ENCODE results near the gene ACIN1. TPM values are rescaled to one million over a fixed set of nuclear protein-coding genes. Genes with fewer than 3 reads are reported as not detected.

Gene ACIN1
- total and polyA plus RNA-seq, 2 experiments from 2014 or later, result 76.1 to 172 TPM

DNA sequence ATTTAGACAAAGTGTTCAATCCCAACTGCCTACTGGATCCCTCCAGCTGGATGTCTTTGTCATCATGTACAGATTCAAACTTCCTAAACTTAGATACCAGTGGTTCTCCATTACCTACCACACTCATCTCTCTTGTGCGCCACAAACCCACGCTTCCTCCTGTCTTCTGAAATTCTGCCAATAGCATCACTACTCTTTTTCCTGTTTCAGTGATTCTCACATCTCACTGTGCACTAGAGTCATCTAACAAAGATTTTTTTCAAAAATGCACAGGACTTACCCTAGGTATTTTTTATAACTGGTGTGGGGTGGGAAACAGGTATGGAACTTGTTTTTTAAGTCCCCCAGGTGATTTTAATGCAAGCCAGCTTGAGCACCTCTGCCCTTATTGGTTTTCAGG is 66.1 kb downstream of the ACIN1 start:
- H3K36me3 ChIP-seq (ENCODE audit: insufficient read depth), result peaks cover 66% of the 10 kb centered on the region

More for the DNA sequence above, 66.1 kb downstream of the ACIN1 start:
- peaks cover 25% of the 10 kb centered on the region for H3F3A ChIP-seq (replicated peaks; ENCODE audit: low read depth)
- no peak for TF ChIP-seq ETS1 (IDR thresholded peaks at IDR 0.05)
- TF ChIP-seq CREB1 (CRISPR knock-in tag; IDR thresholded peaks at IDR 0.05; ENCODE audit: low read depth), result no peak
- no peak for TF ChIP-seq STAT1 (IDR thresholded peaks at IDR 0.05; ENCODE audit: unreplicated experiment)
- TF ChIP-seq POLR2AphosphoS5 (IDR thresholded peaks at IDR 0.05; ENCODE audit: low read depth), result no peak
- no peak for TF ChIP-seq ZNF114 (CRISPR knock-in tag; IDR thresholded peaks at IDR 0.05)
- TF ChIP-seq, protein P1, sequence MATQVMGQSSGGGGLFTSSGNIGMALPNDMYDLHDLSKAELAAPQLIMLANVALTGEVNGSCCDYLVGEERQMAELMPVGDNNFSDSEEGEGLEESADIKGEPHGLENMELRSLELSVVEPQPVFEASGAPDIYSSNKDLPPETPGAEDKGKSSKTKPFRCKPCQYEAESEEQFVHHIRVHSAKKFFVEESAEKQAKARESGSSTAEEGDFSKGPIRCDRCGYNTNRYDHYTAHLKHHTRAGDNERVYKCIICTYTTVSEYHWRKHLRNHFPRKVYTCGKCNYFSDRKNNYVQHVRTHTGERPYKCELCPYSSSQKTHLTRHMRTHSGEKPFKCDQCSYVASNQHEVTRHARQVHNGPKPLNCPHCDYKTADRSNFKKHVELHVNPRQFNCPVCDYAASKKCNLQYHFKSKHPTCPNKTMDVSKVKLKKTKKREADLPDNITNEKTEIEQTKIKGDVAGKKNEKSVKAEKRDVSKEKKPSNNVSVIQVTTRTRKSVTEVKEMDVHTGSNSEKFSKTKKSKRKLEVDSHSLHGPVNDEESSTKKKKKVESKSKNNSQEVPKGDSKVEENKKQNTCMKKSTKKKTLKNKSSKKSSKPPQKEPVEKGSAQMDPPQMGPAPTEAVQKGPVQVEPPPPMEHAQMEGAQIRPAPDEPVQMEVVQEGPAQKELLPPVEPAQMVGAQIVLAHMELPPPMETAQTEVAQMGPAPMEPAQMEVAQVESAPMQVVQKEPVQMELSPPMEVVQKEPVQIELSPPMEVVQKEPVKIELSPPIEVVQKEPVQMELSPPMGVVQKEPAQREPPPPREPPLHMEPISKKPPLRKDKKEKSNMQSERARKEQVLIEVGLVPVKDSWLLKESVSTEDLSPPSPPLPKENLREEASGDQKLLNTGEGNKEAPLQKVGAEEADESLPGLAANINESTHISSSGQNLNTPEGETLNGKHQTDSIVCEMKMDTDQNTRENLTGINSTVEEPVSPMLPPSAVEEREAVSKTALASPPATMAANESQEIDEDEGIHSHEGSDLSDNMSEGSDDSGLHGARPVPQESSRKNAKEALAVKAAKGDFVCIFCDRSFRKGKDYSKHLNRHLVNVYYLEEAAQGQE (IDR thresholded peaks at IDR 0.05; ENCODE audit: unreplicated experiment), result no peak
- TF ChIP-seq EZH2 (IDR thresholded peaks at IDR 0.05; ENCODE audit: low read depth, unreplicated experiment), result no peak
- TF ChIP-seq NANOG (IDR thresholded peaks at IDR 0.05; ENCODE audit: borderline replicate concordance), result no peak
- no peak for TF ChIP-seq JUNB (IDR thresholded peaks at IDR 0.05; ENCODE audit: unreplicated experiment)
- TF ChIP-seq ZNF331 (CRISPR knock-in tag; IDR thresholded peaks at IDR 0.05; ENCODE audit: low read depth), result no peak
- no peak for TF ChIP-seq ZNF462 (CRISPR knock-in tag; IDR thresholded peaks at IDR 0.05)
- no peak for TF ChIP-seq CTCF (conservative IDR thresholded peaks at IDR 0.05; ENCODE audit: low read depth in 2 of 2)
- TF ChIP-seq EZH2phosphoT487 (IDR thresholded peaks at IDR 0.05; ENCODE audit: unreplicated experiment), result no peak
- H3K27me3 ChIP-seq (ENCODE audit: insufficient read depth), result no peaks in the 10 kb centered on the region
- DNase-seq (ENCODE audit: low spot score) (no peak), ATAC-seq (no peak)
- H3K27ac Mint-ChIP-seq, result no peak overlapping the region
- peaks cover 50% of the 10 kb centered on the region for H3K79me2 ChIP-seq (replicated peaks; ENCODE audit: insufficient read depth)
- H3K4me1 ChIP-seq (ENCODE audit: insufficient read depth), result peaks cover 16% of the 10 kb centered on the region
- peaks cover 26% of the 10 kb centered on the region for H3K4me1 Mint-ChIP-seq
- H4K20me1 ChIP-seq (replicated peaks; ENCODE audit: insufficient read depth), result peaks cover 11% of the 10 kb centered on the region
- no peaks in the 10 kb centered on the region for H3K27me3 Mint-ChIP-seq (ENCODE audit: insufficient read depth, low read depth, poor library complexity)
- no peak overlapping the region for H3K4me3 ChIP-seq
- H3K27ac ChIP-seq (ENCODE audit: low read depth), result no peak overlapping the region
- H3K9me2 ChIP-seq (ENCODE audit: insufficient read depth), result no peaks in the 10 kb centered on the region
- no peaks in the 10 kb centered on the region for H3K9me3 Mint-ChIP-seq
- H3K4me2 ChIP-seq, result no peak overlapping the region
- H3K36me3 Mint-ChIP-seq (ENCODE audit: low read depth), result peaks cover 76% of the 10 kb centered on the region
- H3K4me3 Mint-ChIP-seq, result no peak overlapping the region
- H2AFZ ChIP-seq, result no peak overlapping the region

All from GM23338 (cell line).